GM18867 (cell line): Measurements from ENCODE around the gene TAOK3.
"Not testable (repeated sequence)": the region's sequence is repeated elsewhere in the genome, so short reads cannot be mapped to it uniquely, and the experiment has no call there.

Source experiments
- ATAC-seq: cut with Tn5 transposase; IDR thresholded peaks from one replicate; pipeline ENCODE4 v1.9.1; 2021; ENCODE audit warnings: mild to moderate bottlenecking, moderate library complexity; ENCODE audit not compliant: unreplicated experiment

Gene TAOK3

DNA sequence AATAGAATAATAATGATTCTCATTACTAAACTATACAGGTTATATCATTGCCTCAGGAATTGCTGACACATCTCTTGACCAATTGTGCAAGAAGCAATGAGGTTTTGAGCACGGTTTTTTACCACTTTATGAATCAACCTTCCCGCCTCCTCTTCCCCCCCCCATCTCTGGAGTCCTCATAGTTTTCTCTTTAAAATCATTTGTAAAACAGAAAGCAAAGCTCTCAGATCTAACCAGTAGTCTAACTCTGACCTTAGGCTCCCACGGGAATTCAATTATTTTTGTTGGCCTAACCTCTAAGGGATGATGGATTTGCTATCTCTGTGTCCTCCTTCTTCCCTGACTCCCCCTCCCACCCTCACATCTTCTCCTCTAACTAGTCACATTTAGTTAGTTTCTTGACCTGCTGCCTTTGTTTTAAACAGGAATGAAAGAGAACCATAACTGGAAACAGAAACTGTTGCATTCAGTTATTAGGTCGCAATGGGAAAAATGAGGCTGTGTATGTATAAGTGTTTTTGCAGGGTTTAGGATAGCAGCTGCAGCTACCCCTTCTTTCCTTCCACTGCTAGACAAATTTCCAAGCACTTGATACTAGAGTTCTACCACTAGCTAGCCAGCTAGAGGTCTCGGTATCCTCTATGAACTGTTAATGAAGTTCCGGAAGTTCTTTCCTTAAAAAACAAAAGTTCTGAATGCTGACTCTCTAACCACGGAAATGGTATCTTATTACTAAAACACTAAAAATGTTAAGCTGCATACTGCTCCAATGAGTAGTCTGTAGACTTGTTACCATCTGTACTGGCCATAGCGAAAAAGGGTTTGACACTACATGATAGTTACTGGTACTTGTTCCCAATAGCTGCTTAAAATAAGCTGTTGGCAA is 65.4 kb downstream of the TAOK3 start:
- peak; percentile 51 for ATAC-seq

GRCh38 chr12:118304093-118304492 is 68.6 kb downstream of the TAOK3 start:
- ATAC-seq: no peak

DNA sequence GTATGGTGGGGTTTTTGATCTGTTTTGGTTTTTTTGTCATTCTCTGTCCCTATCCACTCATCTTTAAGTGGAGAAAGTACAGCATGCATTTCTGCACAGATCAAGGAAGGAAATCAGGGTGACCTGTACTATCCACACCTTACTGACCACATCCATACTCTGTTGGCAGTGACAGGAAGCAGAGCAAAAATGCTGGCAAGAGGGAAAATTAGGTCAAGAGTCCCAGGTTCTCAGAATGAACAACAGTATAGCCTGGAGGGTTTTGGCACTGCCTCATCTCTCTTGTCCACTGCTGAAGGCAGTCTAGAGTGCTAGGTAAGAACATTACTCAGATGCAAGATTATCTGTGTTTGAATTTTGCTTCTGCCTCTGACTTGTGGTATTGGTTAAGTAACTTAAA is 70.7 kb downstream of the TAOK3 start:
- no peak for ATAC-seq

DNA sequence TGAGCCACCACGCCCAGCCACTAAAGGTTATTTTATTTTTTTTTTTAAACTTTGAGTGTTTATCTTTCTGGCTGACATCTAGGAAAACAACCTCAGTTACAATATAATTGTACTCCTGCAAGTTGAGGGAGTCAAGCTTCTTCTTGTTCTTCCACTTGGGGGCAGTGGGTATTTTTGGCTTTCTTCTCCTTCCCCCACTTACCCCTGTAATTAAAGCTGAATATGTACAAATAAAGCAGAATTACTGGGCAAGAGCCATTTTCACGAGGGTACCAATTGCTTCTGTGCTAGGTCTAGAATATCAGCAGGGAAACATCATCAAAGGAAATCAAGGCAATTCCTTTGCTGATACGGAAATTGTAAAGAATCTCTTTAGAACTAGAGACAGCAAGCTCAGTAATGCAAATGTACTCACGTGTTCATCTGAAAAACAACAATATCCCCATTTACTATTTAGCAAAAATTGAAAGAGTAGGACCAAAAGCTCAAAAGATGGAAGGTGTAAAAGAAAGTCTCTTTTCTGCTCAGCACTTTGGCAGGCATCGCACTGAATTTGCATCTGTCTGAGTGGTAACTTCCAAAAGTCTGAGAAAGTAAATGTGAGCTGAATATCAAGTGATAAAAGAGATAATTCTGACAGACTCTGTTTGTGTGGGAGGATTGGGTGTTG is 72.8 kb downstream of the TAOK3 start:
- no peak for ATAC-seq

DNA sequence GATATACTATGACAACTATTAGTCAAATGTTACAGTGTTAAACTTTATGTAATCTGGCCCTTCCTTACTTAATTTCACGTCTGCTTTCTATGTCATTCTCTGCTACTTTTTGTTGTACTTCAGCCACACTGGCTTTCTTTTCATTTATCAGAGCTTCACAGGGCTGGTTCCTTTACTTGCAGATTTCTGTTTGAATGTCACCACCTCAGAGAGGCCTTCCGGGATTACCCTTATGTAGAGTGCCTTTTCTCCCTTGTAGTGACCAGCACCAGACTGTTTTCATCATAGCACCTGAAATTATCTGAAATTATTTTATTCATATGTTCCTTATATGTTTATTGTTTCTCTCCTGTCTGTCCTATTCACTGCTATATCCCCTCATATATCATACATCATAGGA is 75.4 kb downstream of the TAOK3 start:
- ATAC-seq: no peak

DNA sequence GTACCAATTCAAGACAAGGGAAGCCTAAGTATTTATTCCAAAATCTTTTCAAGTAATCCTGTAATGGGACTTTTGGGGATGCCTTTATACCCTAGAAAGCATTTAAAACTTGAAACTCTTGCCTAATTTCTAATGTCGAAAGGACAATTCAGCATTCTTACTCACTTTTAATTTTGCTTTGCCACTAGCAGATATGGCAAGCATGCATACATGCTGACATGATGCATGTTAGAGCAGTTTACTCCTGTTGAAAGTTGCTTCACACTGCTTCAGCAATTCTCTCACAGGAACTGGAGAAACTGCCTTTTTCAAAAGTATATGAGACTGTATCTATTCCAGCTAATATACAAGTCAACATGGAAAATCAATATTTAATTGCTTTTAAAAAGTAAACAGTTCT is 79.9 kb downstream of the TAOK3 start:
- ATAC-seq: no peak

DNA sequence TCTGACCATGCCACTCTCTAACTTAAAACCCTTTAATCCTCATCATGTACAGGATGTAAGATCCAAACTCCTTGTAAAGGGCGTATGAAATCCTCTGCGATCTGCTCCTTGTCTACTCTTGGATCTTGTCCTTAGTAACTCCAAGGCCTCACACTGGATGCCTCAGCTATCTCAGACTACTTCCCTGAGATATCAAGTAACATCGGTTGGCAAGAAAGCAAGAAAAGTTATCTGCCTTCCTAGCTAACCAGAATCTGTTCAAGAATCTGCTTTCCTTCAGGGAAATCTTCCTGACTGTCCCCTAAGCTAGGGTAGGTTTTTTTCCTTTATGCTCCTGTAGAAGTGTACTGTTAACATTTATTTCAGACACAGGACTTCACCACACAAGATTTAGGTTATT is 82.6 kb downstream of the TAOK3 start:
- ATAC-seq: no peak

- ATAC-seq: no peak
Measured at GRCh38 chr12:118288174-118288573, 84.5 kb downstream of the TAOK3 start.

- no peak for ATAC-seq
Measured at GRCh38 chr12:118287728-118288127, 85.0 kb downstream of the TAOK3 start.

GRCh38 chr12:118282767-118283166 is 89.9 kb downstream of the TAOK3 start:
- ATAC-seq: no peak

DNA sequence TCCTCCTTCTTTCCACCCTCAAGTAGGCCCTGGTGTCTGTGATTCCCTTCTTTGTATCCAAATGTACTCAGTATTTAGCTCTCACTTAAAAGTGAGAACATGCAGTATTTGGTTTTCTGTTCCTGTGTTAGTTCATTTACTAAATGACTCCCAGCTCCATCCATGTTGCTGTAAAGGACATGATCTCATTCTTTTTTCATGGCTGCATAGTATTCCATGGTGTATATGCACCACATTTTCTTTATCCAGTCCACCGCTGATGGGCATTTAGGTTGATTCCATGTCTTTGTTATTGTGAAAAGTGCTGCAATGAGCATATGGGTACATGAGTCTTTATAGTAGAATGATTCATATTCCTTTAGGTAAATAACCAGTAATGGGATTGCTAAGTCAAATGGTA is 94.4 kb downstream of the TAOK3 start:
- not testable (repeated sequence) for ATAC-seq

DNA sequence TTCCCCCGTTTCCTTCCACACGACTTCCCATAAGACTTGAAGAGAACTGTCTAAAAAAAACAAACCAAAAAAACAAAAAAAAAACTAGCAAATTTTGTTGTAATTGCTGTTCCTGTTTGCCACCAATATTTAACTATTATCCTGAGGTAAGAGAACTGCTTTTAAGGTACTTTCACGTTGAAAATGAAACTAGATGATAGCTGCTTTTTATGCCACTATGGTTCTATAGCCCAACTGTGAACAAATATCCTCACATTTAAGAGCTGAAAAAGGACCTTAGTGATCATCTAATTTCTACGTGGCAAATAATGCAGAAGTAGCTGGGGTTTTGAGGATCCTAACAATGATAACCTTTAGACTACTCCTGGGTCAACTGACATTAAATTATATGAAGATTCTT is 98.6 kb downstream of the TAOK3 start:
- no peak for ATAC-seq

DNA sequence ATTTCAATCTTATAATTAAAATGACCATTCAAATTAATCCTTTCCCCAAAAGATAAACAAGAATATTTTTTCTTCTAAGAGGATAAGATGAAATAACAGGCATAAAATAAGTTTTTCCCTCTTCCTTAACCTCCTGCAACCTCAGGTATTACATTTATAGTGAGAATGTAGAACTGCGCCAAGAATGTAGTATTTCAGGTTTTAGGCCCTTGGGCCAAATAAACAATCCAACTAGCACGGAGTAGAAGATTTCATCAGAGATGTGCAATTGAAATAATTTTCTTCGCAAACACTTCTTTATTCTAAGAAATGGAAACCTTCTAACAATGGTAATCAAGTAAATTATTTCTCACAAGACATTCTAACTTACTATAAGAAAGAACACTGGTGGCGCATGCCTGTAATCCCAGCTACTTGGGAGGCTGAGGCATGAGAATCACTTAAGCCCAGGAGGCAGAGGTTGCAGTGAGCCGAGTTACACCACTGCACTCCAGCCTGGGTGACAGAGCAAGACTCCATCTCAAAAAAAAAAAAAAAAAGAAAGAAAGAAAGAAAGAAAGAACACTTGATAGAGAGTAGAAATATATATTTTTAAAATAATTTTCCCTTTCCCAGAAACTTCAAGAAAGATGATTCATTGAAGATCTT is 100.8 kb downstream of the TAOK3 start:
- ATAC-seq: no peak

GRCh38 chr12:118271183-118271582 is 101.5 kb downstream of the TAOK3 start:
- no peak for ATAC-seq

DNA sequence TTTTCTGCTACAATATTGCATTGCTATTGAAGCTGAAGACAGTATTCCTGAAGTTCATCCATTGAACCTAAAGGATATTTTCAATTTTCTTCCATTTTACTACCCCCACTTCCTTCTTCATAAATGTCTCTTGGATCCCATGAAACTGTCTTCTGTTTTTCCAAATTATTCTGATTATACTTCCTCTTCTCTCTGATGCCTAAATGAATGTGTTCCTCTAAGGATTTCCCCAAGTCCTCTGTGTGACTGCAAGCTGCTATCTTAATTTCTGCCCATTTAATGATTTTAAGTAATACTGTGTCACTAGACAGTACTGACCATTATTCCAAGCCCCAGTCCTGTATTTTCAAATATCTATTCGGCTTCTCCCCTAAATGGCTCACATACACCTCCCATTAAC is 102.9 kb downstream of the TAOK3 start:
- no peak for ATAC-seq

- no peak for ATAC-seq
Measured at GRCh38 chr12:118259079-118259478, 113.6 kb downstream of the TAOK3 start.

DNA sequence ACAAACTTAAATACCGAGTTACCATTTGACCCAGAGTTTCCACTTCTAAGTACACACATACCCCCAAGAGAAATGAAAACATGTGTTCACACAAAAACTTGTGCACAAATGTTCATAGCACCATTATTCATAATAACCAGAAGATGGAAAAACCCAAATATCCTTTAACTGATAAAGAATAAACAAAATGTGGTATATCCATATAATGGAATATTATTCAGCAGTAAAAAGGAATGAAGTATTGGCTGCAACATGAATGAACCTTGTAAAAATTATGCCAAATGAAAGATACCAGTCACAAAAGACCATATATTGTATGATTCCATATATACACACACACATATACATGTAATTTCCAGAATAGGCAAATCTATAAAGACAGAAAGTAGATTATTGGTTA is 116.4 kb downstream of the TAOK3 start:
- ATAC-seq: no peak

DNA sequence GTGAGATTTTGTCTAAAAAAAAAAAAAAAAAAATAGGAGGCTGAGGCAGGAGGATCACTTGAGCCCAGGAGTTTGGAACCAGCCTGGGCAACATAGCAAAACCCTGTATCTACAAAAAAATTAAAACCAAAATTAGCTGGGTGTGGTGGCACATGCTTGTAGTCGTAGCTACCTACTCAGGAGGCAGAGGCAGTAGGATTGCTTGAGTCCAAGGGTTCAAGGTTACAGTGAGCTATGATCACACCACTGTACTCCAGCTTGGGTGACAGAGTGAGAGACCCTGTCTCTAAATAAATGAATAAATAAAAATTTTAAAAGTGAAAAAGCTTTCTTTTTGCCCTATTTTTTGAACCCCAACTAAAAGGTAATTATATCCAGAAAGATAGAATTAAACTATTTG is 123.2 kb downstream of the TAOK3 start:
- no peak for ATAC-seq

GRCh38 chr12:118245886-118246285 is 126.8 kb downstream of the TAOK3 start:
- ATAC-seq: not testable (repeated sequence)

GRCh38 chr12:118238888-118239287 is 133.8 kb downstream of the TAOK3 start:
- ATAC-seq: no peak

GRCh38 chr12:118237908-118238307 is 134.8 kb downstream of the TAOK3 start:
- no peak for ATAC-seq
